Activated CD8-positive, alpha-beta memory T cell treated with anti-CD3 and anti-CD28 coated beads, Interleukin-2, amount 10 ng/mL, durations not matched to agents 7 days and 5 days (primary cell): ENCODE measurements around the gene ZNF654. TPM values are rescaled to one million over a fixed set of nuclear protein-coding genes. Genes with fewer than 3 reads are reported as not detected.

ENCODE experiments used
- ATAC-seq: fragments of 150-1000 bp; cut with Tn5 transposase; one replicate; pipeline ENCODE4 v1.10.0; 2021; ENCODE audit warnings: moderate library complexity
- CTCF ChIA-PET: fragments of 350-600 bp; sonication (Branson Sonifier 250); formaldehyde crosslinking; loops from one replicate; lab custom pipeline; 2021; ENCODE audit warnings: antibody characterized with exemption; lab: Charles Lee
- DNase-seq: peaks from one replicate; pipeline ENCODE4 v3.0.0-alpha.2; 2020
- H3K27ac Mint-ChIP-seq: one replicate; pipeline ENCODE4 v1.8.0; 2021; ENCODE audit warnings: mild to moderate bottlenecking, mixed read lengths
- H3K27me3 Mint-ChIP-seq: one replicate; pipeline ENCODE4 v1.8.0; 2021; ENCODE audit warnings: mixed read lengths
- H3K36me3 Mint-ChIP-seq: one replicate; pipeline ENCODE4 v1.8.0; 2021; ENCODE audit warnings: mild to moderate bottlenecking, mixed read lengths
- H3K4me1 Mint-ChIP-seq: one replicate; pipeline ENCODE4 v1.8.0; 2021; ENCODE audit warnings: mixed read lengths
- H3K4me3 Mint-ChIP-seq: one replicate; pipeline ENCODE4 v1.8.0; 2021; ENCODE audit warnings: mild to moderate bottlenecking, moderate library complexity, mixed read lengths
- H3K9me3 Mint-ChIP-seq: one replicate; pipeline ENCODE4 v1.8.0; 2022; ENCODE audit warnings: low read depth, mixed read lengths
- total RNA-seq, 2 experiments: library from RNA; stranded (reverse); gene quantifications; one replicate each; pipeline ENCODE4 v1.2.3, GENCODE V29; 2021

The ZNF654 gene
- total RNA-seq, 2 experiments from 2014 or later: 18.5 to 22.0 TPM

DNA sequence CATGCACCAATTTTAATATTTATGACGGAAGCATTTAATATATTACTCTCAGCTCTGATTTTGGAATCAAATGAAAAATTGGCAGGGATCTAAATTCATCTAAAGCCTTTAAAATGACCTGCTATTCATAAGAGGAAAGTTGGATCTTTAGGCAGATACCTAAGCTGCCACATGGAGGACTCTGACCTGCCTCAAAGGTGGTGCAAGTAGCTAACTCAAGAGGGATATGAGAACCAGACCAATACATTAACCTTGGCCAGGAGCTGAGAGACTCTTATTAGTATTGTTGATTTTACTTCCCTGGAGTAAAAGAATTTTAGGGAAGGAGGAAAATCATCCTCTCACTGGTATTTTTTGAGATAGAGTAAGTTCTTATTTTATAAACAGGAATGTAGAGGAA, 17.7 kb downstream of the ZNF654 start:
- ATAC-seq (no peak), DNase-seq (no peak)
- Mint-ChIP-seq H3K27me3 (no peaks in the 10 kb centered on the region), H3K4me3 (no peak overlapping the region), H3K9me3 (peaks cover 4% of the 10 kb centered on the region), H3K4me1 (peaks cover 8% of the 10 kb centered on the region), H3K36me3 (peaks cover 40% of the 10 kb centered on the region), H3K27ac (no peak overlapping the region)
- CTCF ChIA-PET: no interaction called here

- CTCF ChIA-PET: no interaction called here
Measured at GRCh38 chr3:88078932-88079331, 19.9 kb downstream of the ZNF654 start.

DNA sequence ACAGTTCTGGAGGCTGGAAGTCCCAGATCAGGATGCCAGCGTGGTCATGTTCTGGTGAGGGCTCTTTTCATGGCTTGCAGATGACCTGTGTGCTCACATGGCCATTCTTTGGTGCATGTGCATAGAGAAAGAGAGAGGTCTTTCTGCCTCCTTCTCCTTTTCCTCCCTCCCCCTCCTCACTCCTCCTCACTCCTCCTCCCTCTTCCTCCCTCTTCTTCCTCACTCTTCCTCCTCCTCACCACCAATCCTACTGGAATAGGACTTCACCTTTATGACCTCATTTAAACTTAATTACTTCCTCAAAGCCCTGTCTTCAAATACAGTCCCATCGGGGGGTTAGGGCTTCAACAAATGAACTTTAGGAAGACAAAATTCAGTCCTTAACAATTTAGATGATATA, 23.8 kb downstream of the ZNF654 start:
- Mint-ChIP-seq H3K4me1 (peaks cover 5% of the 10 kb centered on the region), H3K27ac (no peak overlapping the region), H3K27me3 (no peaks in the 10 kb centered on the region), H3K9me3 (no peaks in the 10 kb centered on the region), H3K36me3 (peaks cover 29% of the 10 kb centered on the region), H3K4me3 (no peak overlapping the region)
- DNase-seq (no peak), ATAC-seq (no peak)
- CTCF ChIA-PET: interaction anchor here (1.0 kb wide), 1 partner anchor 30 kb away, joined by 3 read pairs; no protein-coding TSS in a partner anchor

More at GRCh38 chr3:88078932-88079331, 19.9 kb downstream of the ZNF654 start:
- H3K36me3 Mint-ChIP-seq: peaks cover 26% of the 10 kb centered on the region
- no peak for DNase-seq
- ATAC-seq: no peak
- H3K27ac Mint-ChIP-seq: no peak overlapping the region
- H3K4me1 Mint-ChIP-seq: peaks cover 9% of the 10 kb centered on the region
- no peaks in the 10 kb centered on the region for H3K9me3 Mint-ChIP-seq
- H3K4me3 Mint-ChIP-seq: no peak overlapping the region
- H3K27me3 Mint-ChIP-seq: no peaks in the 10 kb centered on the region

GRCh38 chr3:88084097-88084501, 25.0 kb downstream of the ZNF654 start:
- no peak overlapping the region for H3K4me3 Mint-ChIP-seq
- peaks cover 5% of the 10 kb centered on the region for H3K4me1 Mint-ChIP-seq
- CTCF ChIA-PET: interaction anchor here (1.0 kb wide), 1 partner anchor 29 kb away, joined by 3 read pairs; no protein-coding TSS in a partner anchor
- no peak for DNase-seq
- H3K9me3 Mint-ChIP-seq: no peaks in the 10 kb centered on the region
- no peaks in the 10 kb centered on the region for H3K27me3 Mint-ChIP-seq
- H3K27ac Mint-ChIP-seq: no peak overlapping the region
- ATAC-seq: no peak
- H3K36me3 Mint-ChIP-seq: peaks cover 27% of the 10 kb centered on the region

- Mint-ChIP-seq H3K36me3 (peaks cover 61% of the 10 kb centered on the region), H3K9me3 (peaks cover 5% of the 10 kb centered on the region), H3K4me3 (no peak overlapping the region), H3K27ac (no peak overlapping the region), H3K4me1 (peaks cover under 1% of the 10 kb centered on the region), H3K27me3 (no peaks in the 10 kb centered on the region)
- ATAC-seq: no peak
- CTCF ChIA-PET: interaction anchor here (0.6 kb wide), 1 partner anchor 23 kb away, joined by 3 read pairs; no protein-coding TSS in a partner anchor
- no peak for DNase-seq
Measured at GRCh38 chr3:88090681-88091080, 31.6 kb downstream of the ZNF654 start.

DNA sequence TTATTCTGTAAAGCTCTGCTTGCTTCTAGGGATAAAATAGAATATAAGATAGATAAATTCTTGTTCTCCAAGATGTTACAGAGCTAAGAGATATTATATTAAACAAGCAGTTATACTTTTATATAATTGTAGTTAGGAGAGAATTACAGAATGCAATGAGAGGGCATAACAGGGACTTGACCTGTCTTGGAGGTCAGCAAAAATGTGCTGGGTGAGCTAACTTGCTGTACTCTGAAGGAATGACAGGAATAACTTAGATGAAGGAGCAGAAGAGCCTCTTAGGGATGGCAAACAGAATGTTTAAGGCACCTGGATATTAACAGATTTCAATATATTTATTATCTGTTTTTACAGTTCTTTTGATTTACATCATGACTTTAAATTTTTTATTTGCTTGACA, 33.2 kb downstream of the ZNF654 start:
- Mint-ChIP-seq H3K27ac (no peak overlapping the region), H3K4me3 (no peak overlapping the region), H3K27me3 (no peaks in the 10 kb centered on the region), H3K9me3 (peaks cover 5% of the 10 kb centered on the region), H3K36me3 (peaks cover 67% of the 10 kb centered on the region), H3K4me1 (peaks cover 6% of the 10 kb centered on the region)
- CTCF ChIA-PET: no interaction called here
- no peak for DNase-seq
- ATAC-seq: no peak

DNA sequence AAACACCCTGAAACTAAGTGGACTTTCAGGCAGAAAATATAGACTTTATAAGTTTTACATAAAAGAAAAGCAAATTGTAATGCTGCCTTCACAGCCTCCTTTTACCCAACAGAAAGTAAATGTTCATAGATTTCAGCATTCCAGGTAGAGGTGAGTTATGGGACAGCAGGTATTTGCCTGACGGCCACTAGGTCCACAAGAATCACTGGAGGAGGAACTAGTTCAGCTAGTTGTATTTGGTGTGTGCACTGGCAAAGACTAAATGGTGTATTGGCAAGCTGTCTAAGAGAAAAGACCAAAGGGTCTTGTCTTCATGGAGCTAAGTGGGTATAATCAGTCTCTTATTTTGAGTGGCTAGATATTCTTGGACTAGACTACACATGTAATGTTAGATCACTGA, 34.2 kb downstream of the ZNF654 start:
- H3K27me3 Mint-ChIP-seq: no peaks in the 10 kb centered on the region
- peaks cover 9% of the 10 kb centered on the region for H3K9me3 Mint-ChIP-seq
- H3K36me3 Mint-ChIP-seq: peaks cover 74% of the 10 kb centered on the region
- no peak for ATAC-seq
- no peak overlapping the region for H3K4me3 Mint-ChIP-seq
- DNase-seq: no peak
- CTCF ChIA-PET: no interaction called here
- no peak overlapping the region for H3K27ac Mint-ChIP-seq
- peaks cover 6% of the 10 kb centered on the region for H3K4me1 Mint-ChIP-seq

- H3K9me3 Mint-ChIP-seq: peaks cover 10% of the 10 kb centered on the region
- CTCF ChIA-PET: interaction anchor here (0.8 kb wide), 1 partner anchor 96 kb away, joined by 3 read pairs; no protein-coding TSS in a partner anchor
- peaks cover 59% of the 10 kb centered on the region for H3K36me3 Mint-ChIP-seq
- DNase-seq: no peak
- no peak overlapping the region for H3K27ac Mint-ChIP-seq
- no peak for ATAC-seq
- H3K4me3 Mint-ChIP-seq: no peak overlapping the region
- H3K27me3 Mint-ChIP-seq: no peaks in the 10 kb centered on the region
- peaks cover 14% of the 10 kb centered on the region for H3K4me1 Mint-ChIP-seq
Measured at GRCh38 chr3:88101142-88101541, 42.1 kb downstream of the ZNF654 start.

GRCh38 chr3:88105325-88105724, 46.3 kb downstream of the ZNF654 start:
- no peak overlapping the region for H3K27ac Mint-ChIP-seq
- DNase-seq (no peak), ATAC-seq (no peak)
- no peaks in the 10 kb centered on the region for H3K27me3 Mint-ChIP-seq
- H3K9me3 Mint-ChIP-seq: peaks cover 6% of the 10 kb centered on the region
- peaks cover 36% of the 10 kb centered on the region for H3K36me3 Mint-ChIP-seq
- H3K4me1 Mint-ChIP-seq: peaks cover 17% of the 10 kb centered on the region
- H3K4me3 Mint-ChIP-seq: no peak overlapping the region
- CTCF ChIA-PET: no interaction called here

DNA sequence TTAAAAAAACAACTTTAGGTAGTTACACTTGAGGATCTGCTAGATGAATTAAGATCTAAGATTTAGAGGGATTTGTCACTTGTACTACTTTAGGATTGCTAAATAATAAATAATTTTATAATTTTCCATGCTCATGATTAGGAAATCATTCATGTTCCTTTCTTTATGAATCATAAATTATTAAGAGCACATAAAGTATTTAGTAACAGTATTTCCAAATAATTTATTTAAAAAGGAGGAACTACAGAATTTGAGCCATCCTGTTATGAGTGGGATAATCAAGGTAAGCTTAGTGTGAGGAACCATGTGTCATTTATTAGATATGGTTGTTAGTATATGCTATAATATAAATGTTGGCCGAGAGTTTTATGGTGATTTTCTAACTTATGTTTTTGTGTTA, 53.2 kb downstream of the ZNF654 start:
- no peak for ATAC-seq
- H3K36me3 Mint-ChIP-seq: peaks cover 19% of the 10 kb centered on the region
- no peak for DNase-seq
- H3K4me1 Mint-ChIP-seq: peaks cover 20% of the 10 kb centered on the region
- no peak overlapping the region for H3K27ac Mint-ChIP-seq
- H3K4me3 Mint-ChIP-seq: no peak overlapping the region
- H3K27me3 Mint-ChIP-seq: no peaks in the 10 kb centered on the region
- CTCF ChIA-PET: interaction anchor here (0.8 to 2.0 kb wide), 6 partner anchors 11 to 761 kb away, joined by 3 to 9 read pairs (median 4); partner anchors contain the start of gene C3orf38
- H3K9me3 Mint-ChIP-seq: no peaks in the 10 kb centered on the region

DNA sequence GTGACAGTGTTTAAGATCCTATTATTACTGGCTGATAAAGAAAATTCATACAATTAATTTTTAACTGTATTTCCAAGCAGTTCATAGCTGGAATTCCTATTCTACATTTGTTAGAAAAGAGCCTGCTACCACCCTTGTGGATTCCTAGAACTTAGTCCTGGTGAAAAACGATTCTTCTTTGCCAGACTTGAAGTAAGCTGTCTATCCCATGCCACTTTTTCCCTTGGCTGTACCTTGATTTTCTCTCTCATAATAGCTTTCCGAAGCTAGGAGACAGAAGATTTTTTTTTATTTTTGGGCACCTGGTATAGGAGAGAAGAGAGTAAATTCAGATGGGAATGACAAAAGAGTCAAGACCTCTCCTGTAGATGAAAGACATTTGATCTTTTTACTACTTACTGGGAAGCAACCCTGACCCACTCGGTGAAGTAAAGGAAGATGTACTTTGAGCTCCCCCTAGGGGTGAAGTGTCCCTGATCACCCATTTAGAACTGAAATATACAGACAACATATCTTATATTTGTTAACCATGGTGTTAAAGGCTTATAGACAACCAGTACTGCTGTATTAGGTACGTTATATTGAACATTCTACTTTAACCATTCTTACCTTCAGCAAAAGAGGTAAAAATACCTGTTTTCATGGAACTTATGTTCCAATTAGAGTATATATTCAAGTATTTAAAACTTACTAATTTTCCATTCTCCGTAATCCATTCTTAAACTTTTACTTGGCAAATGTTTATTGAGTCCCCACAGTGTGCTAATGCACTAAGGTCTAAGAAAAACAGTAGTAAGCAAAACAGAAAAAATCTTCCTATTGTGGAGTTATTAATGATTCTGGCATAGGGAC, 54.5 kb downstream of the ZNF654 start:
- no peak overlapping the region for H3K4me3 Mint-ChIP-seq
- no peaks in the 10 kb centered on the region for H3K27me3 Mint-ChIP-seq
- CTCF ChIA-PET: interaction anchor here (0.6 to 2.0 kb wide), 25 partner anchors 10 to 763 kb away, joined by 3 to 9 read pairs (median 3); partner anchors contain the start of genes C3orf38 and CGGBP1
- H3K4me1 Mint-ChIP-seq: peaks cover 22% of the 10 kb centered on the region
- peak; percentile 94 for ATAC-seq
- peaks cover 29% of the 10 kb centered on the region for H3K36me3 Mint-ChIP-seq
- peak; percentile 65 for DNase-seq
- H3K9me3 Mint-ChIP-seq: no peaks in the 10 kb centered on the region
- H3K27ac Mint-ChIP-seq: no peak overlapping the region

DNA sequence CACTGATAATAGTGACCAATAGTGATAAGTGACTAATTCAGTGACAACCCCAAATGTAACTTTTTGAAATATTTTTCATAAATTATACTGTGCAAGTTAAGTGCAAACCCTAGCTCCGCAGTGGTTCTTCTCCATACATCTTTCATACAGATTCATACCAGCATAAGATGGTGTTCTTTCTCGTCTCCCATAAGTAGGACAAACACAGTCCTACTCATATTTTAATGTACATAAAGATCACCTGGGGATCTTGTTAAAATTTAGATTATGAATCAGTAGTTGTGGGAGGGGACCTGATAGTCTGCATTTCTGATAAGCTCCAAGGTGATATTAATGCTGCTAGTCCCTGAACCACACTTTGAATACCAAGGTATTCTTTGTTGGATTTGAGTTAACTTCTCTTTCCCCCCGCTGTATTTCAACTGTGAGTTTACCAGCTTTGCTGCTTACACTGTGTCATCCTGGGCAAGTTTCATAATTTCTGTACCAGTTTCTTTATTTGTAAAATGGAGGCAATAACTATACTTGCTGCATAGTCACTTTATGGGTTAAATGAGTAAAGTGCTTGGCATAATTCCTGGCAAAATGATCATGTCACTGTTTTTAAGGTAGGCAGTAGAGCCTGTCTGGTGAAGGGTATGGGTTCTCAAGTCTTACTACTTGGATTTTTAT, 56.0 kb downstream of the ZNF654 start:
- no peak overlapping the region for H3K27ac Mint-ChIP-seq
- no peak for ATAC-seq
- no peak for DNase-seq
- H3K4me1 Mint-ChIP-seq: peaks cover 20% of the 10 kb centered on the region
- no peaks in the 10 kb centered on the region for H3K9me3 Mint-ChIP-seq
- no peak overlapping the region for H3K4me3 Mint-ChIP-seq
- peaks cover 28% of the 10 kb centered on the region for H3K36me3 Mint-ChIP-seq
- no peaks in the 10 kb centered on the region for H3K27me3 Mint-ChIP-seq
- CTCF ChIA-PET: interaction anchor here (0.8 to 1.3 kb wide), 4 partner anchors 65 to 856 kb away, joined by 3 to 4 read pairs (median 3); no protein-coding TSS in a partner anchor

GRCh38 chr3:88117683-88118082, 58.6 kb downstream of the ZNF654 start:
- Mint-ChIP-seq H3K9me3 (no peaks in the 10 kb centered on the region), H3K4me3 (no peak overlapping the region), H3K36me3 (peaks cover 35% of the 10 kb centered on the region), H3K4me1 (peaks cover 20% of the 10 kb centered on the region), H3K27ac (no peak overlapping the region), H3K27me3 (no peaks in the 10 kb centered on the region)
- DNase-seq (no peak), ATAC-seq (no peak)
- CTCF ChIA-PET: no interaction called here
